HepG2 (cell line): ENCODE data around the gene STUB1. TPM values are rescaled to one million over a fixed set of nuclear protein-coding genes. Genes with fewer than 3 reads are reported as not detected.
A peak's percentile ranks its signal among the peaks of the same experiment; 100 is the strongest.

ENCODE experiments used
- ATAD3A ChIP-seq: sonication (generic); formaldehyde crosslinking; IDR thresholded peaks from 2 replicates; pipeline ENCODE4 v1.4.0; 2020; ENCODE audit warnings: missing genetic modification reagents
- EP300 ChIP-seq, 3 experiments: sonication (generic) in 1 of 3; formaldehyde crosslinking in 1 of 3; IDR thresholded peaks; 2 replicates each; pipeline versions ENCODE4 v1.5.1 to v1.6.1; 2011 to 2020; ENCODE audit warnings: low read depth in 2 of 3, low read length in 2 of 3, borderline replicate concordance in 1 of 3, improper control_type of control experiment in 1 of 3, mild to moderate bottlenecking in 1 of 3, missing genetic modification reagents in 1 of 3, moderate library complexity in 1 of 3
- MZF1 ChIP-seq: sonication (generic); formaldehyde crosslinking; IDR thresholded peaks from 2 replicates; pipeline ENCODE4 v1.8.1; 2023; ENCODE audit warnings: mild to moderate bottlenecking, missing genetic modification reagents, borderline replicate concordance
- SMARCE1 ChIP-seq: fragments of 450-650 bp; IDR thresholded peaks from 2 replicates; pipeline ENCODE4 v1.6.1; 2017; ENCODE audit warnings: borderline replicate concordance
- SOX13 ChIP-seq, 3 experiments: fragments of 450-650 bp in 1 of 3; sonication (generic) in 1 of 3; formaldehyde crosslinking in 1 of 3; IDR thresholded peaks in 2 of 3; conservative IDR thresholded peaks in 1 of 3; 2 replicates each; pipeline versions ENCODE4 v1.5.0 to v1.6.1; 2016 to 2020; ENCODE audit warnings: antibody characterized with exemption in 1 of 3, mild to moderate bottlenecking in 1 of 3, missing compliant biosample characterization in 1 of 3, missing genetic modification reagents in 1 of 3, moderate library complexity in 1 of 3
- USF2 ChIP-seq, 2 experiments: sonication (generic) in 1 of 2; formaldehyde crosslinking in 1 of 2; IDR thresholded peaks; 2 replicates each; pipeline versions ENCODE4 v1.5.1 to v1.6.1; 2011 to 2020; ENCODE audit warnings: borderline replicate concordance in 1 of 2, low read depth in 1 of 2, low read length in 1 of 2, mild to moderate bottlenecking in 1 of 2, missing genetic modification reagents in 1 of 2, moderate library complexity in 1 of 2
- ZFY ChIP-seq: sonication (generic); formaldehyde crosslinking; IDR thresholded peaks from 2 replicates; pipeline ENCODE4 v1.4.0; 2020; ENCODE audit warnings: missing genetic modification reagents
- ZIK1 ChIP-seq: sonication (generic); formaldehyde crosslinking; IDR thresholded peaks from 2 replicates; pipeline ENCODE4 v1.5.0; 2020; ENCODE audit warnings: mild to moderate bottlenecking, low read depth, missing genetic modification reagents, borderline replicate concordance
- ZNF274 ChIP-seq: sonication (generic); formaldehyde crosslinking; IDR thresholded peaks from 2 replicates; pipeline ENCODE4 v1.5.1; 2020; ENCODE audit warnings: mild to moderate bottlenecking, missing genetic modification reagents
- ZNF768 ChIP-seq: sonication (generic); formaldehyde crosslinking; IDR thresholded peaks from 2 replicates; pipeline ENCODE4 v1.4.0; 2020; ENCODE audit warnings: missing genetic modification reagents
- ZSCAN31 ChIP-seq: sonication (generic); formaldehyde crosslinking; IDR thresholded peaks from 2 replicates; pipeline ENCODE4 v1.5.0; 2020; ENCODE audit warnings: low read depth, mild to moderate bottlenecking, missing genetic modification reagents
- polyA plus RNA-seq, 8 experiments: library from polyadenylated mRNA; depleted of rRNA in 3 of 8; stranded (reverse) in 7 of 8; unstranded in 1 of 8; fragments of >200 nt; fragmentation: Illumina TruSeq in 4 of 8; extraction: Trizol in 4 of 8; gene quantifications; 2 replicates each; pipeline versions ENCODE4 v1.2.1 to v1.2.3, GENCODE V29; 2011 to 2016; ENCODE audit warnings: low read depth in 4 of 8, missing spikeins in 1 of 8, mixed read lengths in 1 of 8; ENCODE audit not compliant: insufficient read depth in 1 of 8
- total RNA-seq, 5 experiments: library from RNA; depleted of rRNA; stranded (reverse); fragments of >200 nt; fragmentation: Illumina TruSeq; extraction: Trizol; gene quantifications; 2 replicates each; pipeline ENCODE4 v1.2.3, GENCODE V29; 2016; ENCODE audit warnings: low read depth in 1 of 5
- TF ChIP-seq, protein P1 (sequence below): IDR thresholded peaks from 2 replicates; pipeline ENCODE4 v1.6.1; 2016
- TF ChIP-seq, protein P2 (sequence below): sonication (generic); formaldehyde crosslinking; IDR thresholded peaks from 2 replicates; pipeline ENCODE4 v1.4.0; 2020; ENCODE audit warnings: low read depth, mild to moderate bottlenecking, missing genetic modification reagents
- TF ChIP-seq, protein P3 (sequence below): sonication (generic); formaldehyde crosslinking; IDR thresholded peaks from 2 replicates; pipeline ENCODE4 v1.8.1; 2022; ENCODE audit warnings: low read depth, mild to moderate bottlenecking, missing genetic modification reagents

Gene STUB1
- total and polyA plus RNA-seq, 2 of the 13 experiments (the other 11 are each of a cell fraction or from before 2014, with no cell fraction given), result 52.9 to 78.2 TPM

- TF ChIP-seq ZSCAN31 (CRISPR knock-in tag) (no peak), EP300 (IDR thresholded peaks at IDR 0.05; ENCODE audit: low read depth in 2 of 2, low read length in 2 of 2) (no peak), EP300 (CRISPR knock-in tag; IDR thresholded peaks at IDR 0.05; ENCODE audit: borderline replicate concordance) (no peak), ZFY (peak; percentile 55), ATAD3A (no peak), SOX13 (IDR thresholded peaks at IDR 0.05) (no peak), SOX13 (CRISPR knock-in tag; conservative IDR thresholded peaks at IDR 0.05 in 1 of 2, IDR thresholded peaks at IDR 0.05 in 1 of 2) (0 out of 4 replicates have a peak, but pooled peaks of 1 of the 2 experiments have one; percentile 6), SMARCE1 (no peak), ZNF768 (CRISPR knock-in tag) (no peak), MZF1 (CRISPR knock-in tag) (no peak), ZIK1 (no peak), USF2 (IDR thresholded peaks at IDR 0.05; ENCODE audit: low read depth, low read length) (no peak), USF2 (CRISPR knock-in tag; IDR thresholded peaks at IDR 0.05; ENCODE audit: borderline replicate concordance) (no peak), ZNF274 (CRISPR knock-in tag) (0 out of 2 replicates have a peak, but pooled peaks have one; percentile 61)
- TF ChIP-seq, protein P1, sequence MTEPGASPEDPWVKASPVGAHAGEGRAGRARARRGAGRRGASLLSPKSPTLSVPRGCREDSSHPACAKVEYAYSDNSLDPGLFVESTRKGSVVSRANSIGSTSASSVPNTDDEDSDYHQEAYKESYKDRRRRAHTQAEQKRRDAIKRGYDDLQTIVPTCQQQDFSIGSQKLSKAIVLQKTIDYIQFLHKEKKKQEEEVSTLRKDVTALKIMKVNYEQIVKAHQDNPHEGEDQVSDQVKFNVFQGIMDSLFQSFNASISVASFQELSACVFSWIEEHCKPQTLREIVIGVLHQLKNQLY (CRISPR knock-in tag), result no peak
- TF ChIP-seq, protein P2, sequence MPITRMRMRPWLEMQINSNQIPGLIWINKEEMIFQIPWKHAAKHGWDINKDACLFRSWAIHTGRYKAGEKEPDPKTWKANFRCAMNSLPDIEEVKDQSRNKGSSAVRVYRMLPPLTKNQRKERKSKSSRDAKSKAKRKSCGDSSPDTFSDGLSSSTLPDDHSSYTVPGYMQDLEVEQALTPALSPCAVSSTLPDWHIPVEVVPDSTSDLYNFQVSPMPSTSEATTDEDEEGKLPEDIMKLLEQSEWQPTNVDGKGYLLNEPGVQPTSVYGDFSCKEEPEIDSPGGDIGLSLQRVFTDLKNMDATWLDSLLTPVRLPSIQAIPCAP, result no peak
- TF ChIP-seq, protein P3, sequence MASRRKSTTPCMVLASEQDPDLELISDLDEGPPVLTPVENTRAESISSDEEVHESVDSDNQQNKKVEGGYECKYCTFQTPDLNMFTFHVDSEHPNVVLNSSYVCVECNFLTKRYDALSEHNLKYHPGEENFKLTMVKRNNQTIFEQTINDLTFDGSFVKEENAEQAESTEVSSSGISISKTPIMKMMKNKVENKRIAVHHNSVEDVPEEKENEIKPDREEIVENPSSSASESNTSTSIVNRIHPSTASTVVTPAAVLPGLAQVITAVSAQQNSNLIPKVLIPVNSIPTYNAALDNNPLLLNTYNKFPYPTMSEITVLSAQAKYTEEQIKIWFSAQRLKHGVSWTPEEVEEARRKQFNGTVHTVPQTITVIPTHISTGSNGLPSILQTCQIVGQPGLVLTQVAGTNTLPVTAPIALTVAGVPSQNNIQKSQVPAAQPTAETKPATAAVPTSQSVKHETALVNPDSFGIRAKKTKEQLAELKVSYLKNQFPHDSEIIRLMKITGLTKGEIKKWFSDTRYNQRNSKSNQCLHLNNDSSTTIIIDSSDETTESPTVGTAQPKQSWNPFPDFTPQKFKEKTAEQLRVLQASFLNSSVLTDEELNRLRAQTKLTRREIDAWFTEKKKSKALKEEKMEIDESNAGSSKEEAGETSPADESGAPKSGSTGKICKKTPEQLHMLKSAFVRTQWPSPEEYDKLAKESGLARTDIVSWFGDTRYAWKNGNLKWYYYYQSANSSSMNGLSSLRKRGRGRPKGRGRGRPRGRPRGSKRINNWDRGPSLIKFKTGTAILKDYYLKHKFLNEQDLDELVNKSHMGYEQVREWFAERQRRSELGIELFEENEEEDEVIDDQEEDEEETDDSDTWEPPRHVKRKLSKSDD (CRISPR knock-in tag), result no peak
These were observed 34.6 kb downstream of the STUB1 start, which contains the start of gene METRN (continued) for GRCh38 chr16:714558-715476.
